ENCODE data around the gene NHERF2.

- TF ChIP-seq, protein P1, sequence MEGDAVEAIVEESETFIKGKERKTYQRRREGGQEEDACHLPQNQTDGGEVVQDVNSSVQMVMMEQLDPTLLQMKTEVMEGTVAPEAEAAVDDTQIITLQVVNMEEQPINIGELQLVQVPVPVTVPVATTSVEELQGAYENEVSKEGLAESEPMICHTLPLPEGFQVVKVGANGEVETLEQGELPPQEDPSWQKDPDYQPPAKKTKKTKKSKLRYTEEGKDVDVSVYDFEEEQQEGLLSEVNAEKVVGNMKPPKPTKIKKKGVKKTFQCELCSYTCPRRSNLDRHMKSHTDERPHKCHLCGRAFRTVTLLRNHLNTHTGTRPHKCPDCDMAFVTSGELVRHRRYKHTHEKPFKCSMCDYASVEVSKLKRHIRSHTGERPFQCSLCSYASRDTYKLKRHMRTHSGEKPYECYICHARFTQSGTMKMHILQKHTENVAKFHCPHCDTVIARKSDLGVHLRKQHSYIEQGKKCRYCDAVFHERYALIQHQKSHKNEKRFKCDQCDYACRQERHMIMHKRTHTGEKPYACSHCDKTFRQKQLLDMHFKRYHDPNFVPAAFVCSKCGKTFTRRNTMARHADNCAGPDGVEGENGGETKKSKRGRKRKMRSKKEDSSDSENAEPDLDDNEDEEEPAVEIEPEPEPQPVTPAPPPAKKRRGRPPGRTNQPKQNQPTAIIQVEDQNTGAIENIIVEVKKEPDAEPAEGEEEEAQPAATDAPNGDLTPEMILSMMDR (conservative IDR thresholded peaks at IDR 0.05): no peak
- TF ChIP-seq EZH2 (IDR thresholded peaks at IDR 0.05; ENCODE audit: low read depth): no peak
Observed at GRCh38 chr16:1980770-1981087, 46.0 kb upstream of the NHERF2 start.

Measured in PC-9 (cell line).